IMR-90 (cell line): ENCODE data around the gene BAZ2A. TPM values are rescaled to one million over a fixed set of nuclear protein-coding genes. Genes with fewer than 3 reads are reported as not detected.

Source experiments
- FOS ChIP-seq: fragments of 150-350 bp; IDR thresholded peaks from 2 replicates; pipeline ENCODE4 v1.6.1; 2016; ENCODE audit warnings: low read depth, low read length
- MAFK ChIP-seq: IDR thresholded peaks from 2 replicates; pipeline ENCODE4 v1.6.1; 2012; ENCODE audit warnings: low read depth, low read length, improper control_type of control experiment
- MAZ ChIP-seq: IDR thresholded peaks from 2 replicates; pipeline ENCODE4 v1.6.1; 2012; ENCODE audit warnings: low read depth, mild to moderate bottlenecking, low read length, improper control_type of control experiment, moderate library complexity, borderline replicate concordance
- RAD21 ChIP-seq: IDR thresholded peaks from 2 replicates; pipeline ENCODE4 v1.6.1; 2012; ENCODE audit warnings: low read length, improper control_type of control experiment
- polyA plus RNA-seq, 3 experiments: library from polyadenylated mRNA; depleted of rRNA; stranded (reverse); fragments of >200 nt; gene quantifications; 2 replicates each; pipeline ENCODE4 v1.2.3, GENCODE V29; 2012; ENCODE audit warnings: low replicate concordance in 1 of 3
- total RNA-seq: library from RNA; depleted of rRNA; stranded (reverse); fragments of >200 nt; gene quantifications from 2 replicates; pipeline ENCODE4 v1.2.3, GENCODE V29; 2012

Gene BAZ2A
- total and polyA plus RNA-seq, 2 of the 4 experiments (the other 2 are of a cell fraction) = 15.4 to 42.8 TPM

DNA sequence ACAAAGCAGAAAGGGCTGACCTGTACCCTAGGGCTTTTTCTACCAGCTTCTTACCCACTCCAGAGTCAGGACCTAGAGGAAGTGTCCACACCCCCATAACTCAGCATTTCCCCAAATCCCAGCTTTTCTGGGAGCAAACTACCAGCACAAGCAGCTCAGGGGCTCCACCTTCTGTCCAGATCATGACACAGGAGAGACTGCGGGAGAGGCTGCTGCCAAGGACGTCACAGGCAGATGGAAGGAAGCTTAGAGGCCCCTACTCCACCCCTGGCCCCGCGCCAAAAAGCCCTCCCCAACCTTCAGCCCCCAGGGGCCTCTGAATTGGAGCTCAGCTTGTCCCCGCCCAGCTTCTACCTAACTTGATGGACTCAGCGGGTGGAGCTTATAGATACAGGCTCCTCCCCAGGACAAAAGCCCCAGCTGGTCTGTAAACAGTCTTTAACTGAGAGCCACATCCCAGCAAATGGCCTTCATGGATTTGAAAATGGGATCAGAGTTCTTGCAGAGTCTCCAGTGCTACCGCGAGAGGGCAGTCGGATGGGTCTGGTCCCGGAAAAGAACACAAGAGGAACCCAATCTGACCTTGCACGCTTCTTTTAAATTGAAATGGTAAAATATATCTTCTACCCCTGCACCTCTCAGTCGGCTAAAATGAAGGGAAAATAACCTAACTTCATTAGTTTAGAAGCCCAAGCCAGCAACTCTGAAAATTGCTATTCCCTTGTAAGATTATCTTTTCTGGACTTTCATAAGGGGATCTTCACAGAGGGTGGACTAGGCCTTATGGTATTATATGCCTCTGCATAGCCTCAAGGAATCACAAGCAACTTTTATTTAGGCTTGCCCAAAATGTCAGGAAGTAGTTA, 6.8 kb upstream of the BAZ2A start (continued):
- TF ChIP-seq MAFK (peak; percentile 23; the same call in 1 of the 2 replicates), RAD21 (peak; percentile 79), MAZ (peak; percentile 99), FOS (no peak)
